ENCODE measurements around the gene VEPH1.

Gene VEPH1

GRCh38 chr3:157305392-157305791, 197.8 kb downstream of the VEPH1 start:
- no peak for DNase-seq (ENCODE audit: low read depth in 3 of 3)

GRCh38 chr3:157301755-157302154, 201.5 kb downstream of the VEPH1 start:
- DNase-seq (ENCODE audit: low read depth in 3 of 3): no peak

GRCh38 chr3:157300981-157301663, 202.1 kb downstream of the VEPH1 start:
- DNase-seq (ENCODE audit: low read depth in 3 of 3): no peak

GRCh38 chr3:157300094-157300493, 203.1 kb downstream of the VEPH1 start:
- DNase-seq (ENCODE audit: low read depth in 3 of 3): no peak

GRCh38 chr3:157297328-157297915, 205.8 kb downstream of the VEPH1 start:
- no peak for DNase-seq (ENCODE audit: low read depth in 3 of 3)

- DNase-seq (ENCODE audit: low read depth in 3 of 3): no peak
These were observed 208.3 kb downstream of the VEPH1 start for GRCh38 chr3:157294953-157295352.

- no peak for DNase-seq (ENCODE audit: low read depth in 3 of 3)
These were observed 208.7 kb downstream of the VEPH1 start for GRCh38 chr3:157294491-157294890.

GRCh38 chr3:157290766-157291165, 212.4 kb downstream of the VEPH1 start:
- DNase-seq (ENCODE audit: low read depth in 3 of 3): no peak

- no peak for DNase-seq (ENCODE audit: low read depth in 3 of 3)
These were observed 217.2 kb downstream of the VEPH1 start for GRCh38 chr3:157285966-157286365.

- no peak for DNase-seq (ENCODE audit: low read depth in 3 of 3)
These were observed 218.1 kb downstream of the VEPH1 start for GRCh38 chr3:157285141-157285540.

GRCh38 chr3:157284688-157285087, 218.5 kb downstream of the VEPH1 start:
- no peak for DNase-seq (ENCODE audit: low read depth in 3 of 3)

GRCh38 chr3:157282261-157283191, 220.7 kb downstream of the VEPH1 start:
- no peak for DNase-seq (ENCODE audit: low read depth in 3 of 3)

GRCh38 chr3:157280786-157281185, 222.4 kb downstream of the VEPH1 start:
- no peak for DNase-seq (ENCODE audit: low read depth in 3 of 3)

GRCh38 chr3:157280354-157280753, 222.9 kb downstream of the VEPH1 start:
- no peak for DNase-seq (ENCODE audit: low read depth in 3 of 3)

GRCh38 chr3:157279237-157279636, 224.0 kb downstream of the VEPH1 start:
- DNase-seq (ENCODE audit: low read depth in 3 of 3): no peak

- no peak for DNase-seq (ENCODE audit: low read depth in 3 of 3)
These were observed 226.4 kb downstream of the VEPH1 start for GRCh38 chr3:157276801-157277200.

- no peak for DNase-seq (ENCODE audit: low read depth in 3 of 3)
These were observed 227.4 kb downstream of the VEPH1 start for GRCh38 chr3:157275832-157276231.

GRCh38 chr3:157274644-157275137, 228.5 kb downstream of the VEPH1 start:
- no peak for DNase-seq (ENCODE audit: low read depth in 3 of 3)

GRCh38 chr3:157271283-157271882, 231.8 kb downstream of the VEPH1 start:
- DNase-seq (ENCODE audit: low read depth in 3 of 3): no peak

GRCh38 chr3:157268026-157268425, 235.2 kb downstream of the VEPH1 start:
- DNase-seq (ENCODE audit: low read depth in 3 of 3): no peak

GRCh38 chr3:157265931-157266330, 237.3 kb downstream of the VEPH1 start:
- DNase-seq (ENCODE audit: low read depth in 3 of 3): no peak

- no peak for DNase-seq (ENCODE audit: low read depth in 3 of 3)
These were observed 240.2 kb downstream of the VEPH1 start for GRCh38 chr3:157263027-157263426.
